ENCODE results near the gene BTBD2. TPM values are rescaled to one million over a fixed set of nuclear protein-coding genes. Genes with fewer than 3 reads are reported as not detected.
A peak's percentile ranks its signal among the peaks of the same experiment; 100 is the strongest.

BTBD2 gene
- total and polyA plus RNA-seq, 10 of the 15 experiments (the other 5 are each of a cell fraction or from before 2014, with no cell fraction given): 0.13 to 66.2 (median 10.4) TPM

GRCh38 chr19:2050991-2051772 lies 35.7 kb upstream of the BTBD2 start, which contains the start of gene MKNK2 (continued):
- TF ChIP-seq RB1 (IDR thresholded peaks at IDR 0.05; ENCODE audit: borderline replicate concordance): peak; percentile 84; the same call in 1 of the 2 replicates
- TF ChIP-seq TAF1 (IDR thresholded peaks at IDR 0.05; ENCODE audit: borderline replicate concordance, low read depth, low read length): peak; percentile 94
- no peak for TF ChIP-seq CEBPB (IDR thresholded peaks at IDR 0.05; ENCODE audit: borderline replicate concordance in 1 of 2, low read depth in 2 of 2, low read length in 2 of 2)
- no peak; the same call in 1 of the 2 replicates for TF ChIP-seq ZNF622 (IDR thresholded peaks at IDR 0.05)
- no peak for TF ChIP-seq IKZF2 (IDR thresholded peaks at IDR 0.05)
- TF ChIP-seq SMAD1 (IDR thresholded peaks at IDR 0.05; ENCODE audit: low read depth, partially characterized antibody): no peak
- TF ChIP-seq BMI1 (IDR thresholded peaks at IDR 0.05; ENCODE audit: borderline replicate concordance): no peak
- TF ChIP-seq RUNX3 (IDR thresholded peaks at IDR 0.05; ENCODE audit: low read length): no peak; the same call in none of the 2 replicates
- TF ChIP-seq PAX5 (IDR thresholded peaks at IDR 0.05; ENCODE audit: borderline replicate concordance, low read depth, low read length): peak; percentile 38; the same call in 1 of the 2 replicates
- TF ChIP-seq WRNIP1 (IDR thresholded peaks at IDR 0.05; ENCODE audit: borderline replicate concordance, low read depth, low read length): no peak
- no peak for TF ChIP-seq NR2C1 (IDR thresholded peaks at IDR 0.05)
- no peak for TF ChIP-seq TARDBP (IDR thresholded peaks at IDR 0.05; ENCODE audit: borderline replicate concordance)
- peak; percentile 74; the same call in 1 of the 2 replicates for TF ChIP-seq CREB1 (IDR thresholded peaks at IDR 0.05; ENCODE audit: low read depth)
- TF ChIP-seq EZH2 (IDR thresholded peaks at IDR 0.05; ENCODE audit: borderline replicate concordance, control insufficient read depth, low read depth, low read length): no peak
- TF ChIP-seq ZNF217 (IDR thresholded peaks at IDR 0.05): peak; percentile 99
- peak; percentile 22; the same call in 1 of the 2 replicates for TF ChIP-seq SMC3 (IDR thresholded peaks at IDR 0.05; ENCODE audit: borderline replicate concordance, low read length)
- peak; percentile 72; the same call in 1 of the 2 replicates for TF ChIP-seq MEF2A (IDR thresholded peaks at IDR 0.05; ENCODE audit: insufficient read depth, low read depth, low read length)
- TF ChIP-seq CBX3 (IDR thresholded peaks at IDR 0.05; ENCODE audit: borderline replicate concordance, low read depth): no peak
- peak; percentile 100 for TF ChIP-seq CHD4 (IDR thresholded peaks at IDR 0.05)
- TF ChIP-seq KDM1A (IDR thresholded peaks at IDR 0.05; ENCODE audit: borderline replicate concordance): peak; percentile 96
- no peak for TF ChIP-seq BCL11A (IDR thresholded peaks at IDR 0.05; ENCODE audit: low read depth, low read length)
- TF ChIP-seq E2F8 (IDR thresholded peaks at IDR 0.05; ENCODE audit: low read depth, partially characterized antibody): no peak
- TF ChIP-seq RAD21 (IDR thresholded peaks at IDR 0.05; ENCODE audit: insufficient read depth, low read depth, low read length): no peak
- TF ChIP-seq BACH1 (IDR thresholded peaks at IDR 0.05; ENCODE audit: borderline replicate concordance): peak; percentile 99
- TF ChIP-seq ZNF274 (IDR thresholded peaks at IDR 0.05; ENCODE audit: insufficient read depth, insufficient read length): no peak
- peak; percentile 95 for TF ChIP-seq POU2F2 (IDR thresholded peaks at IDR 0.05; ENCODE audit: borderline replicate concordance, low read depth, low read length)
- TF ChIP-seq EED (IDR thresholded peaks at IDR 0.05; ENCODE audit: low read depth): peak; percentile 13; the same call in 1 of the 2 replicates
- TF ChIP-seq NBN (IDR thresholded peaks at IDR 0.05): peak; percentile 19; the same call in 1 of the 2 replicates
- TF ChIP-seq NFIC (IDR thresholded peaks at IDR 0.05; ENCODE audit: low read depth, low read length): no peak
- no peak for TF ChIP-seq SUPT20H (IDR thresholded peaks at IDR 0.05; ENCODE audit: borderline replicate concordance, control insufficient read depth, low read depth, low read length)
- peak; percentile 63 for TF ChIP-seq DPF2 (IDR thresholded peaks at IDR 0.05)
- TF ChIP-seq MYC (IDR thresholded peaks at IDR 0.05; ENCODE audit: insufficient read depth, insufficient read length, insufficient replicate concordance, low read length, severe bottlenecking): no peak
